GM12801 (cell line): ENCODE results near the gene PTDSS2.

Source experiments
- TF ChIP-seq, protein P1 (sequence below): IDR thresholded peaks from one replicate; pipeline ENCODE4 v1.5.1; 2011; ENCODE audit warnings: control low read depth; ENCODE audit not compliant: insufficient read length; ENCODE audit errors: extremely low read depth

PTDSS2 gene

GRCh38 chr11:449889-450808 is at the start of gene PTDSS2:
TSS of gene PTDSS2 (plus strand) at chr11:450279. CDS start at chr11:450456, 177 bp downstream.
- TF ChIP-seq, protein P1, sequence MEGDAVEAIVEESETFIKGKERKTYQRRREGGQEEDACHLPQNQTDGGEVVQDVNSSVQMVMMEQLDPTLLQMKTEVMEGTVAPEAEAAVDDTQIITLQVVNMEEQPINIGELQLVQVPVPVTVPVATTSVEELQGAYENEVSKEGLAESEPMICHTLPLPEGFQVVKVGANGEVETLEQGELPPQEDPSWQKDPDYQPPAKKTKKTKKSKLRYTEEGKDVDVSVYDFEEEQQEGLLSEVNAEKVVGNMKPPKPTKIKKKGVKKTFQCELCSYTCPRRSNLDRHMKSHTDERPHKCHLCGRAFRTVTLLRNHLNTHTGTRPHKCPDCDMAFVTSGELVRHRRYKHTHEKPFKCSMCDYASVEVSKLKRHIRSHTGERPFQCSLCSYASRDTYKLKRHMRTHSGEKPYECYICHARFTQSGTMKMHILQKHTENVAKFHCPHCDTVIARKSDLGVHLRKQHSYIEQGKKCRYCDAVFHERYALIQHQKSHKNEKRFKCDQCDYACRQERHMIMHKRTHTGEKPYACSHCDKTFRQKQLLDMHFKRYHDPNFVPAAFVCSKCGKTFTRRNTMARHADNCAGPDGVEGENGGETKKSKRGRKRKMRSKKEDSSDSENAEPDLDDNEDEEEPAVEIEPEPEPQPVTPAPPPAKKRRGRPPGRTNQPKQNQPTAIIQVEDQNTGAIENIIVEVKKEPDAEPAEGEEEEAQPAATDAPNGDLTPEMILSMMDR: no peak

DNA sequence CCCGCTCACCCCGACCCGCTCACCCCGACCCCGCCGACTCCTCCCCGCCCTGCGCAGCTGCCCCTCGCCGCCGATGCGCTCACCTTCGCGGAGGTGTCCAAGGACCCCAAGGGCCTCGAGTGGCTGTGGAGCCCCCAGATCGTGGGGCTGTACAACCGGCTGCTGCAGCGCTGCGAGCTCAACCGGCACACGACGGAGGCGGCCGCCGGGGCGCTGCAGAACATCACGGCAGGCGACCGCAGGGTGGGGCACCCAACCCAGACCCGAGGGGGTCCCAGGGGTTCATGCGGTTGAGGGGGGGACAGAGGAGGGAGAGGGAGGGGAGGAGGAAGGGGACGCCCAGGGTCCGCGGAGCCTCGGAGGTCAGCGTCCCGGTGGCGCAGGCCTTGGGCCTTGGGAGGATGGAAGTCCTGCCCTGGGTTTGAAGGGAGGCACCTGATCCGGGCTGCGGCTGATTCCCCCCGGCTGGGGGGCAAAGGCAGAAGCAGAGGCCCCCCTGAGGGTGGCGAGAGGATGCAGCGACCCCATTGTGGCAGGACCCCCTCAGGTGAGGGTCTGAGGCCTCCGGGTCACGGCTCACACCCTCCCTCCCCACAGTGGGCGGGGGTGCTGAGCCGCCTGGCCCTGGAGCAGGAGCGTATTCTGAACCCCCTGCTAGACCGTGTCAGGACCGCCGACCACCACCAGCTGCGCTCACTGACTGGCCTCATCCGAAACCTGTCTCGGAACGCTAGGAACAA is 46.9 kb upstream of the PTDSS2 start:
- TF ChIP-seq, protein P1: no peak

DNA sequence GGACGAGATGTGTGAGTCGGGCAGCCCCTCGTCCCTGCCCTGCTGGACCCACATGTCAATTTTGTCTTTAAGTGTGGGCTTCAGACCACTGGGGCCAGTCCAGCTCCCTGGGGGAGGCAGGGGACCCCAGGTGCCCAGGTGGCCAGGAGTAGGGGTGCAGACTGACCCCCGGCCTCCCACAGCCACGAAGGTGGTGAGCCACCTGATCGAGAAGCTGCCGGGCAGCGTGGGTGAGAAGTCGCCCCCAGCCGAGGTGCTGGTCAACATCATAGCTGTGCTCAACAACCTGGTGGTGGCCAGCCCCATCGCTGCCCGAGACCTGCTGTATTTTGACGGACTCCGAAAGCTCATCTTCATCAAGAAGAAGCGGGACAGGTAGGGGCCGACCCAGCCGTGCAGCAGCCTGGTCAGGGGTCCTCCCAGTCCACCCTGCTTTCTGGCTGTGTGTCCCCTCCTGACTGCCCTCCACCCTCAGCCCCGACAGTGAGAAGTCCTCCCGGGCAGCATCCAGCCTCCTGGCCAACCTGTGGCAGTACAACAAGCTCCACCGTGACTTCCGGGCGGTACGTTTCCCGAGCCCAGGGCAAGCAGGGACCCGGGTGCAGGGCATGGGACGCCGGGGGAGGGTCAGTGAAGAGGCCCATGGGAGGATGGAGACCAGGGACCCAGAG is 46.2 kb upstream of the PTDSS2 start:
- TF ChIP-seq, protein P1: no peak

- TF ChIP-seq, protein P1: no peak
These were observed 45.4 kb upstream of the PTDSS2 start for GRCh38 chr11:404551-405264.

DNA sequence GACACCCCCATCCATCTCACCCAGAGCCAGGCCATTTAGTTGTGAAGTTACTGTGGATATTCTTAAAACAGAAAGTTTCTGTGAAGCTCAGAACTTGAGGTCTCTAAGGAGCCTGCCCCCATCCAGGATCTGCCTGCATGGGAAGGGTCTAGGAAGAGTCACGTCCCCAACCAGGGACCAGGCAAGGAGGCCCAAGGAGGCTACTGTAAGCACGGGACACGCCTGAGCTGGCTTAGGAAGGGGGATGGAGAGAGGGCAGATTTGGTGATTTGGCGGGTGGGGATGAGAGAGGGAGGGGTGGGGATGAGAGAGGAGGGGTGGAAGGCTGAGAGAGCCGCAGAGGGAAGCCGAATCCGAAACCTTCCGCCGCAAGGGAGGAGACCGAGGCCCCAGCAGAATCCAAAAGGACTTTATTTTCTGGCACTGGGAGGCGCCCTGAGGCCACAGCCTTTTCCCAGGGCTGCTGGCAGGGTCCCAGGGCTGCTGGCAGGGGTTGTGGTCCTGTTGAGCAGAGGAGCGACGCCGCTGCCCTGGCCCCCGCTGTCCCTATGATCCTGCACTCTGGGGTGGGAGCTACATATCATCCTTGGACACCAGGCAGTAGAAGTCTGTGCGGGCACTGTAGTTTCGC is 44.6 kb upstream of the PTDSS2 start:
- TF ChIP-seq, protein P1: no peak

- TF ChIP-seq, protein P1: no peak
These were observed 43.9 kb upstream of the PTDSS2 start for GRCh38 chr11:405954-406795.
